DMS53 treated with DMSO at 0.1 percent for 48 hours (cell line): ENCODE results near the gene IGSF6.
"Not testable (repeated sequence)": the region's sequence is repeated elsewhere in the genome, so short reads cannot be mapped to it uniquely, and the experiment has no call there.

Experiments used
- DNase-seq: peaks from one replicate; lab custom pipeline; 2025; ENCODE audit not compliant: unreplicated experiment; lab: John Stamatoyannopoulos, UW

IGSF6 gene

GRCh38 chr16:21654466-21654865 lies 2.1 kb upstream of the IGSF6 start:
- DNase-seq: no peak

DNA sequence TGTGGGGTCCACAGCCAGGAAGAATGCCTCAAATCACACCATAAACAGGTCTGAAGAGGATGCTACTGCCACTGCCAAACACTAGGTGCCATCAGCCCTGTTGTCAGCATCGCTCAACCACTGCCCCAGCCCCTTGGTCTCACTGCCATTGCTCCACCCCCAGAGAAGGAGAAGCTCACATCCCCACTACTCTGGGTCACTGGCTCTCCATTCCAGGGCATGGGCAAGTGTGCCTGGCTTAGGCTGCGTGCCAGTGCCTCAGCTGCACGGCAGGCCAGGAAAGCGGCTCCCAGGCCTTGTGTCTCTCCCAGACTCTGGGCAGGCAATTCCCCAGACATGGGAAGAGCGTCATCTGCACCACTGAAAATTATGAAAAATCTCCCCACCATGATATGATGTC lies 1.2 kb upstream of the IGSF6 start:
- DNase-seq: no peak

DNA sequence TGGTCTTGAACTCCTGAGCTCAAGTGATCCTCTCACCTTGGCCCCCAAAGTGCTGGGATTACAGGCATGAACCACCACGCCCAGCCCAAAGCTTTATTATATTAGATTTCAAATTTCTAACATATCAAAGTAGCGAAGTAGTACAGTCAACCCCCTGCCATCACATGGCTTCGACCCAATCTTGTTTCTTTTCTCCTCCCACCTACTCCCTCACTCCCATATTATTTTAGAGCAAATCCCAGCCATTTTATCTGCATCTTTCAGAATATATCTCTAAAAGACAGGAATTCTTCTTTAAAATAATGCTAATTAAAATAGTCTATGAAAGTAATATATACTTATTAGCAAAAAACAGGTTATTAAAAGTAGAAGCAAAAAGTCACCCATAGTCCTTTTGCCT lies 893 bp downstream of the IGSF6 start:
- DNase-seq: no peak

DNA sequence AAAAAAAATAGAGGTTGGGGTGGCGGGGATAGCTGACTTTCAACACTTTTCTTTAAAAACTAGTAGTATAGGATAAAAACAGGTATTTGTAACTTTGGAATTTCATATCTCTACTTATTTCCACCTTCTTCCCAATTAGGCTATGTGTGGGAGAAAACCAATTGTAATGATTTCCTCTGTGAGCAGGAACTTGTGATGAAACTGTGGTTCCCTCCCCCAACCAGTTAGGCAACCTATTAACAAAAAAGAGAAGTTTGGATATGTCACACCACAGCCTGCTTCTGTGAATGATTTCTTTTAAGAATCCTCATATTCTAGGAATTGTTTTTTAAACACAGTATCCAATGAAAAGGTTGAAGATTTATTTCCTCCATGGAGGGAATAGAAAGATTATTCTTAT lies 1.9 kb downstream of the IGSF6 start:
- DNase-seq: no peak

GRCh38 chr16:21649826-21650406 lies 2.5 kb downstream of the IGSF6 start:
- not testable (repeated sequence) for DNase-seq

- no peak for DNase-seq
Measured at GRCh38 chr16:21647562-21648164, 4.7 kb downstream of the IGSF6 start.

- DNase-seq: no peak
Measured at GRCh38 chr16:21646721-21647561, 5.5 kb downstream of the IGSF6 start.

GRCh38 chr16:21646091-21646490 lies 6.3 kb downstream of the IGSF6 start:
- no peak for DNase-seq

DNA sequence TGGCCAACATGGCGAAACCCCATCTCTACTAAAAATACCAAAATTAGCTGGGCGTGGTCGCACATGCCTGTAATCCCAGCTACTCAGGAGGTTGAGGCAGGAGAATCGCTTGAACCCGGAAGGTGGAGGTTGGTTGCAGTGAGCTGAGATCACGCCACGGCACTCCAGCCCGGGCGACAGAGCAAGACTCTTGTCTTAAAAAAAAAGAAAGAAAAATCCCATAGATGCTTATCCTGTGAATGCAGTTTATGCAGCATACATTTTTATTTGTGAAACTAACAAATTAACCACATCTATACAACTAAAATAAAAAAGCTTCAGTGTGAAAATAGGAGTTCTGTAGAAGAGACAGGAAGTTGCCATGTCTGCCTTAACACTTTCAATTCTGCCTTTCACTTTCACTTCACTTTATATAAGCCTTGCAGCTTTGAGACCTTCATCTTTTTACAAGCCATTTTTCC lies 7.1 kb downstream of the IGSF6 start:
- no peak for DNase-seq

DNA sequence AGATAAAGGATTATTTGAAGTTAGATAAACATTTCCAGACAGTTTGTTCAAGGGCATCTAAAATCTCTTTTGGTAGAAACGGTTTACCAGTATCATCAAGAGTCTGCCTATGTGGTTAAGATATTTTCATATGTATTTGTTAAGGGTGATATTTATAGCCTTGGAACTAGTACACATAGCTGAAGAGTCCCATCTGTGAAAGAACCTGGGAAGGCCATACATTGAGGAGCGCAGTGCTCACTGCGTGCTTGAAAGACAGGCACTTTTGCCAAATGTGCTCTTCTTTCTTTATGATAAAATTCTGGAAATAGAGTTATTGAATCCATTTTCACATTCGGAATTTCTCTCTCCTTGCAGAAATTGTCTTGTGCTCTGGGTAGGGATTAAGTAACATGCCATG lies 7.7 kb downstream of the IGSF6 start:
- no peak for DNase-seq

- no peak for DNase-seq
Measured at GRCh38 chr16:21643785-21644184, 8.6 kb downstream of the IGSF6 start.

- DNase-seq: no peak
Measured at GRCh38 chr16:21642861-21643260, 9.5 kb downstream of the IGSF6 start.

GRCh38 chr16:21641916-21642315 lies 10.5 kb downstream of the IGSF6 start:
- DNase-seq: no peak

DNA sequence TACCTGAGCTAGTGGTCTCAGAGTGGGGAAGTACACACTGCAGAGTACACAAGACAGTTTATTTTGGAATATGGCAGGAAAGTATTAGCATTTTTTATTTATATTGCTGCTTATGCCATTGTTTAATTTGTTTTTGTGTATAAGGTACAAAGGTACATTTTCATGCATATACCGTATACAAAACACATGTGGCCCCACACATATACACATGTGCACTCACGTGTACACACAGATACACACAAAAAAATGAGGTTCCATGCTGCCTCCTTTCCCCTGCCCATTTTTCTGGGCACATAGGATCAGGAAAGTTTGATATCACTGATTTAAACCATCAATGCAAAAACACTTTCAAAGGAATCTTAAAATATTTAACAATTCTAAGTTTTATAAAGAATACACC lies 12.9 kb downstream of the IGSF6 start:
- no peak for DNase-seq

- no peak for DNase-seq
Measured at GRCh38 chr16:21638573-21638975, 13.8 kb downstream of the IGSF6 start.

DNA sequence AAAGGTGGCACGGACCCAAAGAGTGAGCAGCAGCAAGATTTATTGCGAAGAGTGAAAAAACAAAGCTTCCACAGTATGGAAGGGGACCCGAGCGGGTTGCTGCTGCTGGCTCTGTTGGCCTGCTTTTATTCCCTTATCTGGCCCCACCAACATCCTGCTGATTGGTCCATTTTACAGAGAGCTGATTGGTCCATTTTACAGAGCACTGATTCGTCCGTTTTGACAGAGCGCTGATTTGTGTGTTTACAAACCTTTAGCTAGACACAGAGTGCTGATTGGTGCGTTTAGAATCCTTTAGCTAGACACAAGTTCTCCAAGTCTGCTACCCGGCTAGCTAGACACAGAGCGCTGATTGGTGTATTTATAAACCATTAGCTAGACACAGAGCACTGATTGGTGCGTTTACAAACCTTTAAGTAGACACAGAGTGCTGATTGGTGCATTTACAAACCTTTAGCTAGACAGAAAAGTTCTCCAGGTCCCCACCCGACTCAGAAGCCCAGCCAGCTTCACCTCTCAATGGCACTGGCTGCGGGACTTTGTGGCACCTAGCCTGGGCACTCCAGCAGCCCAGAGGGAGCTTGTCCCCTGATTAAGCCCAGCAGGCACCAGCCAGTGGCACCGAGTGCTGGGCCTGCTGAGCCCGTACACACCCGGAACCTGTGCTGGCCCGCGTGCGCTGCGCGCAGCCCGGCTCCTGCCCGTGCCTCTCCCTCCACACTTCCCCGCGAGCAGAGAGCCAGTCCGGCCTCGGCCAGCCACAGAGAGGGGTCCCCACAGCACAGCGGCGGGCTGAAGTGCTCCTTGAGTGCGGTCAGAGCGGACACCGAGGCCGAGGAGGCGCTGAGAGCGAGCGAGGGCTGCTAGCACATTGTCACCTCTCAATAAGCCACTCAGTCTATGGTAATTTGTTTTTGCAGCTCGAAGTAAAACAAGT lies 15.1 kb downstream of the IGSF6 start:
- DNase-seq: no peak

DNA sequence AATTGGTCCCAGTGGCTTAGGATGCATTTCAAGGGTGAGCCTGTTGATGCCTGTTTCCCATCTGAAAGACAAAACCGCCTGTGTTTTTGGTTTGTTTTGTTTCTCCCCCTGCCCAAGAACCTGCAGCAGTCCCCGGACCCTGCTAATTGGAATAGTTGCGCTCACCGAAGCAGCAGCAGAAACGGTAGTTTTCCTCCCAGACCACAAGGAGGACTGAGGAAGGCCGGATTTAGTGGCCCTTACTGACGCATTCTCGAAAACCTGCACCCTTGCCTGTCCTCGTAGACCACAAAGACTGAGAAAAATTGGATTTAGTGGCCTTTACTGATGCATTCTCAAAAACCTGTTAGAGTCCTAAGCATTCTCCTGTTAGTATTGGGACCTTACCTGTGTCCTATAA lies 16.7 kb downstream of the IGSF6 start:
- not testable (repeated sequence) for DNase-seq

DNA sequence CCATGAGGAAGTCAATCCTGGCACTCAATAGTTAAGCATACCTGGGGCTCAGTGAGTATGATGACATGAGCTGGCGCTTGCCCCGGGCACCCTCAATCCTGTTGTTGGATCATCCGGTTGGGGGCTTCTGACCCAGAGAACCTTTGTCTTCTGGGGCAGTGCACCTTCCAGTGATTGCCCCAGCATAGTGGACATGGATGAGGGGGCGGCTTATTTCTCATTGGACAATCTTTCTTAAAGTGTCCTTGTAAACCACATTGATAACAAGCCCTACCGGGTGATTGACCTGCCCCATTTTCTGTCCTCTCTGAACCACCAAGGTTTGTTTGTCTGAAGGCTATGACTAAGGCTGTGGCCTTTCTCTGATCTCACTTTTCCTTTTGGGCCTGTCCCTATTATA lies 18.2 kb downstream of the IGSF6 start:
- DNase-seq: no peak

DNA sequence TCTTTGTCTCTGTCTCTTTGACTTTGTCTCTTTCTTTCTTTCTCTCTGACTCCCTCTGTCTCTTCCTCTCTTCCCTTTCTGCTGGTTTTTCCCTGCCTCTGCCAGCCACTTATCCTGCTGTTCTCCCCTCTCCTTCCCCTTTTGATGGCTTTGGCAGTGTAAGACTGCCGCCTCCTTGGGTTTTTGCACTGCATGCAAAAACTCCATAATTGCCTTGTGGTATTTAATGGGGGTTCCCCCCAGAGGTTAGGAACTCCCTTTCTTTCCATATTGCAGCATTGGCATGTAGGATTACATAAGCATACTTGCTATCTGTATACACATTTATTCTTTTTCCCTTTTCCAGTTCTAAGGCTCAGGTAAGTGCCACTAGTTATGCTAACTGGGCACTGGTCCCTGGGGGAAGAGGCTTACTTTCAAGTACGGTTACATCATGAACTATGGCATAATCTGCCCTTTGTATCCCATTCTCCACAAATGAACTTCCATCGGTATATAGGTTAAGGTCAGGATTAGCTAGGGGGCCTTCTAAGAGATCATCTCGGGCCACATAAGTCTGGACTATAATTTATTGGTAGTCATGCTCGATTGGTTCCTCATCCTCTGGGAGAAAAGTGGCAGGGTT lies 20.3 kb downstream of the IGSF6 start:
- DNase-seq: not testable (repeated sequence)

DNA sequence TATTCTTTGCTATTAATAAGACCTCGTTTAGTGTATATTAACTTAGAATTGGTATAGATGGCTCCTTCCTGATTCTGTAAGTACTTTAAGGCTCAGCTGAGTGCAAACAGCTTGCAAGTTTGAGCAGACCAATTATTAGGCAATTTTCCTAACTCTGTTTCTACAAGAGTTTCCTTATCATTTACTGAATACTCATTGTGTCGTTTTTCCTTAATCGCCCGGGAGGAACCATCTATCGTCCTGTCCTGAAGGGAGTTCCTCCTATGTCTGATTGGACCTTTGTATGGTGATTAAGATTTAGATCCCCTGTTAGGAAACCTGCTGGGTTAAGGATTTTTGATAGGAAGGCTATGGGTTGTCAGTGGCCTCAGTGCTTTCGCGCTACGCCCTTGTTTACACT lies 21.0 kb downstream of the IGSF6 start:
- not testable (repeated sequence) for DNase-seq

DNA sequence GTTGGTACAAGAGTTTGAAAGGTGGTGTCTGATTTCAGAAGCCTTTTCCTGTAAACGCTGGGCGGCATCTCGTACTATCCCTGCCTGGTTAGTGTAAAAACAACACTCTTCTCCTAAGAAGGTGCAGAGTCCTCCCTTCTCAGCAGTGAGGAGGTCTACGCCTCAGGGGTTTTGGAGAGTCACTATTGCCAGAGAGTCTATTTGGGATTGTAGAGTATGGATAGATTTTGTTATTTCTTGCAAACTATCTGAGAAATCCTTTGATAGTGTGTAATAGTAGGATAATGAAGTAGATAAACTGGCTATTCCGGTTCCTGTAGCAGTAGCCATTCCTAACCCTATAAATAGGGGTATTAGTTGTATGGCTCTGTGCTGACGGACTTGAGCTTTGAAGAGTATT lies 21.5 kb downstream of the IGSF6 start:
- not testable (repeated sequence) for DNase-seq
